ENCODE data around the gene LRBA.

The LRBA gene

GRCh38 chr4:150889306-150889705 lies 125.8 kb downstream of the LRBA start:
- no peaks in the 10 kb centered on the region for H3K9me3 ChIP-seq (ENCODE audit: control insufficient read depth, insufficient read depth, low read length)
- no peaks in the 10 kb centered on the region for H3K4me1 ChIP-seq (ENCODE audit: control insufficient read depth, insufficient read depth, low read length)
- no peak overlapping the region for H3K9ac ChIP-seq (ENCODE audit: low read depth, low read length)
- no peaks in the 10 kb centered on the region for H3K27me3 ChIP-seq (ENCODE audit: control insufficient read depth, insufficient read depth, low read length)
- no peaks in the 10 kb centered on the region for H3K36me3 ChIP-seq (ENCODE audit: control insufficient read depth, insufficient read depth, low read length)
- H3K4me3 ChIP-seq (ENCODE audit: low read depth, low read length), result no peak overlapping the region

- H3K4me1 ChIP-seq (ENCODE audit: control insufficient read depth, insufficient read depth, low read length), result no peaks in the 10 kb centered on the region
Measured at GRCh38 chr4:150888625-150889024, 126.5 kb downstream of the LRBA start.

GRCh38 chr4:150888217-150888616 lies 126.9 kb downstream of the LRBA start:
- no peaks in the 10 kb centered on the region for H3K36me3 ChIP-seq (ENCODE audit: control insufficient read depth, insufficient read depth, low read length)
- no peaks in the 10 kb centered on the region for H3K27me3 ChIP-seq (ENCODE audit: control insufficient read depth, insufficient read depth, low read length)

More at GRCh38 chr4:150888625-150889024, 126.5 kb downstream of the LRBA start:
- Histone ChIP-seq H3K36me3 (ENCODE audit: control insufficient read depth, insufficient read depth, low read length) (no peaks in the 10 kb centered on the region), H3K9me3 (ENCODE audit: control insufficient read depth, insufficient read depth, low read length) (no peaks in the 10 kb centered on the region), H3K9ac (ENCODE audit: low read depth, low read length) (no peak overlapping the region), H3K27me3 (ENCODE audit: control insufficient read depth, insufficient read depth, low read length) (no peaks in the 10 kb centered on the region), H3K4me3 (ENCODE audit: low read depth, low read length) (no peak overlapping the region)

GRCh38 chr4:150886597-150886996 lies 128.5 kb downstream of the LRBA start:
- Histone ChIP-seq H3K4me1 (ENCODE audit: control insufficient read depth, insufficient read depth, low read length) (no peaks in the 10 kb centered on the region), H3K36me3 (ENCODE audit: control insufficient read depth, insufficient read depth, low read length) (no peaks in the 10 kb centered on the region), H3K9ac (ENCODE audit: low read depth, low read length) (no peak overlapping the region), H3K27me3 (ENCODE audit: control insufficient read depth, insufficient read depth, low read length) (no peaks in the 10 kb centered on the region), H3K9me3 (ENCODE audit: control insufficient read depth, insufficient read depth, low read length) (no peaks in the 10 kb centered on the region), H3K4me3 (ENCODE audit: low read depth, low read length) (no peak overlapping the region)

More at GRCh38 chr4:150888217-150888616, 126.9 kb downstream of the LRBA start:
- Histone ChIP-seq H3K9me3 (ENCODE audit: control insufficient read depth, insufficient read depth, low read length) (no peaks in the 10 kb centered on the region), H3K9ac (ENCODE audit: low read depth, low read length) (no peak overlapping the region), H3K4me3 (ENCODE audit: low read depth, low read length) (no peak overlapping the region), H3K4me1 (ENCODE audit: control insufficient read depth, insufficient read depth, low read length) (no peaks in the 10 kb centered on the region)

GRCh38 chr4:150884625-150885024 lies 130.5 kb downstream of the LRBA start:
- H3K27me3 ChIP-seq (ENCODE audit: control insufficient read depth, insufficient read depth, low read length), result no peaks in the 10 kb centered on the region
- H3K4me3 ChIP-seq (ENCODE audit: low read depth, low read length), result no peak overlapping the region
- peaks cover 3% of the 10 kb centered on the region for H3K9me3 ChIP-seq (ENCODE audit: control insufficient read depth, insufficient read depth, low read length)
- H3K9ac ChIP-seq (ENCODE audit: low read depth, low read length), result no peak overlapping the region
- no peaks in the 10 kb centered on the region for H3K36me3 ChIP-seq (ENCODE audit: control insufficient read depth, insufficient read depth, low read length)
- no peaks in the 10 kb centered on the region for H3K4me1 ChIP-seq (ENCODE audit: control insufficient read depth, insufficient read depth, low read length)

GRCh38 chr4:150875367-150875766 lies 139.7 kb downstream of the LRBA start:
- H3K9ac ChIP-seq (ENCODE audit: low read depth, low read length), result no peak overlapping the region
- no peak overlapping the region for H3K4me3 ChIP-seq (ENCODE audit: low read depth, low read length)
- peaks cover 3% of the 10 kb centered on the region for H3K9me3 ChIP-seq (ENCODE audit: control insufficient read depth, insufficient read depth, low read length)
- H3K4me1 ChIP-seq (ENCODE audit: control insufficient read depth, insufficient read depth, low read length), result no peaks in the 10 kb centered on the region
- no peaks in the 10 kb centered on the region for H3K27me3 ChIP-seq (ENCODE audit: control insufficient read depth, insufficient read depth, low read length)
- no peaks in the 10 kb centered on the region for H3K36me3 ChIP-seq (ENCODE audit: control insufficient read depth, insufficient read depth, low read length)

- H3K4me1 ChIP-seq (ENCODE audit: control insufficient read depth, insufficient read depth, low read length), result no peaks in the 10 kb centered on the region
- H3K9ac ChIP-seq (ENCODE audit: low read depth, low read length), result no peak overlapping the region
- no peak overlapping the region for H3K4me3 ChIP-seq (ENCODE audit: low read depth, low read length)
- H3K36me3 ChIP-seq (ENCODE audit: control insufficient read depth, insufficient read depth, low read length), result no peaks in the 10 kb centered on the region
- H3K9me3 ChIP-seq (ENCODE audit: control insufficient read depth, insufficient read depth, low read length), result no peaks in the 10 kb centered on the region
- H3K27me3 ChIP-seq (ENCODE audit: control insufficient read depth, insufficient read depth, low read length), result no peaks in the 10 kb centered on the region
Measured at GRCh38 chr4:150874338-150875226, 140.5 kb downstream of the LRBA start.

GRCh38 chr4:150867148-150867547 lies 147.9 kb downstream of the LRBA start:
- H3K4me1 ChIP-seq (ENCODE audit: control insufficient read depth, insufficient read depth, low read length), result no peaks in the 10 kb centered on the region
- H3K36me3 ChIP-seq (ENCODE audit: control insufficient read depth, insufficient read depth, low read length), result no peaks in the 10 kb centered on the region
- H3K27me3 ChIP-seq (ENCODE audit: control insufficient read depth, insufficient read depth, low read length), result no peaks in the 10 kb centered on the region
- no peak overlapping the region for H3K9ac ChIP-seq (ENCODE audit: low read depth, low read length)
- H3K4me3 ChIP-seq (ENCODE audit: low read depth, low read length), result no peak overlapping the region
- H3K9me3 ChIP-seq (ENCODE audit: control insufficient read depth, insufficient read depth, low read length), result no peaks in the 10 kb centered on the region

- Histone ChIP-seq H3K9me3 (ENCODE audit: control insufficient read depth, insufficient read depth, low read length) (no peaks in the 10 kb centered on the region), H3K36me3 (ENCODE audit: control insufficient read depth, insufficient read depth, low read length) (no peaks in the 10 kb centered on the region), H3K4me1 (ENCODE audit: control insufficient read depth, insufficient read depth, low read length) (no peaks in the 10 kb centered on the region), H3K4me3 (ENCODE audit: low read depth, low read length) (no peak overlapping the region), H3K9ac (ENCODE audit: low read depth, low read length) (no peak overlapping the region), H3K27me3 (ENCODE audit: control insufficient read depth, insufficient read depth, low read length) (no peaks in the 10 kb centered on the region)
Measured at GRCh38 chr4:150863456-150863855, 151.6 kb downstream of the LRBA start.

- no peaks in the 10 kb centered on the region for H3K36me3 ChIP-seq (ENCODE audit: control insufficient read depth, insufficient read depth, low read length)
- no peak overlapping the region for H3K9ac ChIP-seq (ENCODE audit: low read depth, low read length)
- H3K4me3 ChIP-seq (ENCODE audit: low read depth, low read length), result no peak overlapping the region
- no peaks in the 10 kb centered on the region for H3K9me3 ChIP-seq (ENCODE audit: control insufficient read depth, insufficient read depth, low read length)
- no peaks in the 10 kb centered on the region for H3K27me3 ChIP-seq (ENCODE audit: control insufficient read depth, insufficient read depth, low read length)
- no peaks in the 10 kb centered on the region for H3K4me1 ChIP-seq (ENCODE audit: control insufficient read depth, insufficient read depth, low read length)
Measured at GRCh38 chr4:150862829-150863228, 152.3 kb downstream of the LRBA start.

GRCh38 chr4:150859453-150859852 lies 155.6 kb downstream of the LRBA start:
- Histone ChIP-seq H3K4me3 (ENCODE audit: low read depth, low read length) (no peak overlapping the region), H3K9ac (ENCODE audit: low read depth, low read length) (no peak overlapping the region), H3K9me3 (ENCODE audit: control insufficient read depth, insufficient read depth, low read length) (no peaks in the 10 kb centered on the region), H3K36me3 (ENCODE audit: control insufficient read depth, insufficient read depth, low read length) (no peaks in the 10 kb centered on the region), H3K27me3 (ENCODE audit: control insufficient read depth, insufficient read depth, low read length) (no peaks in the 10 kb centered on the region), H3K4me1 (ENCODE audit: control insufficient read depth, insufficient read depth, low read length) (no peaks in the 10 kb centered on the region)

GRCh38 chr4:150855981-150856510 lies 159.0 kb downstream of the LRBA start:
- Histone ChIP-seq H3K4me1 (ENCODE audit: control insufficient read depth, insufficient read depth, low read length) (no peaks in the 10 kb centered on the region), H3K36me3 (ENCODE audit: control insufficient read depth, insufficient read depth, low read length) (no peaks in the 10 kb centered on the region), H3K27me3 (ENCODE audit: control insufficient read depth, insufficient read depth, low read length) (no peaks in the 10 kb centered on the region), H3K9me3 (ENCODE audit: control insufficient read depth, insufficient read depth, low read length) (no peaks in the 10 kb centered on the region), H3K9ac (ENCODE audit: low read depth, low read length) (no peak overlapping the region), H3K4me3 (ENCODE audit: low read depth, low read length) (no peak overlapping the region)

All from iPS-15b (cell line).